Urinary bladder (tissue), 4 donors: ENCODE measurements around the gene PPP1R3A. TPM values are rescaled to one million over a fixed set of nuclear protein-coding genes. Genes with fewer than 3 reads are reported as not detected.

Experiments used
- DNase-seq: peaks from one replicate; pipeline ENCODE4 v3.0.0-alpha.2; 2015; ENCODE audit errors: extremely low spot score
- H3K27ac ChIP-seq: one replicate; pipeline ENCODE4 v1.5.1; 2013; ENCODE audit warnings: low read depth, mild to moderate bottlenecking, moderate library complexity
- H3K36me3 ChIP-seq: one replicate; pipeline ENCODE4 v1.6.1; 2013; ENCODE audit warnings: mild to moderate bottlenecking, moderate library complexity; ENCODE audit not compliant: insufficient read depth
- H3K4me1 ChIP-seq: one replicate; pipeline ENCODE4 v1.6.1; 2013; ENCODE audit warnings: mild to moderate bottlenecking, moderate library complexity; ENCODE audit not compliant: insufficient read depth
- H3K4me3 ChIP-seq: one replicate; pipeline ENCODE4 v1.5.1; 2013; ENCODE audit warnings: low read depth, low read length
- WGBS: extraction: QIAGEN DNeasy Blood & Tissue Kit; methylation state at CpG from one replicate; pipeline ENCODE4 v1.1.7; 2013; 5-methylcytosine and 5-hydroxymethylcytosine counted together
- polyA plus RNA-seq: library from polyadenylated mRNA; stranded (reverse); fragments of 200-250 nt; gene quantifications from one replicate; pipeline ENCODE4 v1.2.3, GENCODE V29; 2013
- total RNA-seq: library from RNA; depleted of rRNA; stranded (reverse); fragments of >200 nt; gene quantifications from one replicate; pipeline ENCODE4 v1.2.3, GENCODE V29; 2014
- donor health status: healthy with polysubstance abuse.
- donor health status: healthy.

The PPP1R3A gene
- total and polyA plus RNA-seq, 2 donors, result 4.4 TPM; not detected in 1

DNA sequence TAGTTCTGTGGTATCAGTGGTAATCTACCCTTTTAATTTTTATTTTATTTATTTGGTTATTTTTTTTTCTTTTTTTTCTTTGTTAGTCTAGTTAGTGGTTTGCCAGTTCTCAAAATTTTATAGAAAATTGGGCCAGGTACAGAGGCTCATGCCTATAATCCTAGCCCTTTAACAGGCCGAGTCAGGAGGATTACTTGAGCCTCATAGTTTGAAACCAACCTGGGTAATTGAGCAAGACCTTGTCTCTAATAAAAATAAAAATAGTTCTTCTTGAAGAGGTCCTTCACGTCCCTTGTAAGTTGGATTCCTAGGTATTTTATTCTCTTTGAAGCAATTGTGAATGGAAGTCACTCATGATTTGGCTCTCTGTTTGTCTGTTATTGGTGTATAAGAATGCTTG, 51.5 kb downstream of the PPP1R3A start:
- no peaks in the 10 kb centered on the region for H3K36me3 ChIP-seq
- no peaks in the 10 kb centered on the region for H3K4me1 ChIP-seq
- DNase-seq, result no peak
- 79% methylated on average over 2 of the region's 2 CpGs for WGBS
- no peak overlapping the region for H3K4me3 ChIP-seq
- H3K27ac ChIP-seq, result no peak overlapping the region

DNA sequence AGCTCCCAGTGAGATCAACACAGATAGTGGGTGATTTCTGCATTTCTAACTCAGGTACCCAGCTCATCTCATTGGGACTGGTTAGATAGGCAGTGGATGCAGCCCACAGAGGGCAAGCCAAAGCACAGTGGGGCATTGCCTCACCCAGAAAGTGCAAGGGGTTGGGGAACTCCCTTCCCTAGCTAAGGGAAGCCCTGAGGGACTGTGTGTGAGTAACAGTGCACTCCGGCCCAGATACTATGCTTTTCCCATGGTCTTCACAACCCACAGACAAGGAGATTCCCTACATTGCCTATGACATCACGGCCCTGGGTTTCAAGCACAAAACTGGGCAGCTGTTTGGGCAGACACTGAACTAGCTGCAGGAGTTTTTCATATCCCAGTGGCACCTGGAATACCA, 62.8 kb downstream of the PPP1R3A start:
- no peak for DNase-seq
- H3K27ac ChIP-seq, result no peak overlapping the region
- 91% methylated on average over 2 of the region's 2 CpGs for WGBS
- H3K4me1 ChIP-seq, result no peaks in the 10 kb centered on the region
- no peaks in the 10 kb centered on the region for H3K36me3 ChIP-seq
- H3K4me3 ChIP-seq, result no peak overlapping the region

DNA sequence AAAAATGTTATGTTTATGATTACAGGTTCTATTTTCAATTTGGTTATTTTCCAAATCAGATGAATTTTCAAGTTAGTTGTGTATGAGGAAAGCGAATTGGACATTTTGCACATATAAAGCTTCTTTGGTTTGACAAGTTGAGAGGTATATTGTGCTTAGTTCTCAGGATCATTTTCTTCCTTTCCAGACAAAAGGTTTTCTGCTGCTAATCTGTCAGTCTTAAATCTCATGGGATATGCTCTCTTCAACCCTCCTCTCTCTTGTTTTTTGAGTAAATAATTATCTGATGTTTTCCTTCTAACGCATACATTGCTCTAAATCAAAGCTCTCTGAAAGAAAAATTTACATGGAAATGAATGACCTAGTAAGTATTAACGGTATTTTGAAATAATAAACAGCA, 77.9 kb downstream of the PPP1R3A start:
- Histone ChIP-seq H3K4me1 (no peaks in the 10 kb centered on the region), H3K36me3 (no peaks in the 10 kb centered on the region), H3K4me3 (no peak overlapping the region), H3K27ac (no peak overlapping the region)
- 53% methylated on average over 3 of the region's 3 CpGs for WGBS
- DNase-seq, result no peak

DNA sequence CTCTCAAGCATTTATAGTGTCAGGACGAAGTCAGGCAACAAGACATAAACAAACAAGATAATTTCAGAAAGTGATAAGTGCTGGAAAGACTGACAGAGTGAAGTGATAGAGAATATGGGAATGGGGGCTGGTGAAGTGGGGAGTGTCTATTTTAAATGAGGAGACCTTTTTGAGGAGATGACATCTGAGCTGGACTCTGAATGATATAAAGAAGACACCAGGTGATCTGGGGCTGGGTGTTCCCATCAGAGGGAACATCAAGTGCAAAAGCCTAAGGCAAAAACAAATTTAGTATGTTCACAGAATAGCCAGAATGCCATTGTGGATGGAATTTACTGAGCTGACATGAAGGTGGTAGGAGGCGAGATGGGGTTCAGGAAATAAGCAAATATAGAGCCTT, 83.4 kb downstream of the PPP1R3A start:
- Histone ChIP-seq H3K4me1 (no peaks in the 10 kb centered on the region), H3K27ac (no peak overlapping the region), H3K4me3 (no peak overlapping the region), H3K36me3 (no peaks in the 10 kb centered on the region)
- DNase-seq, result no peak
- 81% methylated on average over 2 of the region's 2 CpGs for WGBS

DNA sequence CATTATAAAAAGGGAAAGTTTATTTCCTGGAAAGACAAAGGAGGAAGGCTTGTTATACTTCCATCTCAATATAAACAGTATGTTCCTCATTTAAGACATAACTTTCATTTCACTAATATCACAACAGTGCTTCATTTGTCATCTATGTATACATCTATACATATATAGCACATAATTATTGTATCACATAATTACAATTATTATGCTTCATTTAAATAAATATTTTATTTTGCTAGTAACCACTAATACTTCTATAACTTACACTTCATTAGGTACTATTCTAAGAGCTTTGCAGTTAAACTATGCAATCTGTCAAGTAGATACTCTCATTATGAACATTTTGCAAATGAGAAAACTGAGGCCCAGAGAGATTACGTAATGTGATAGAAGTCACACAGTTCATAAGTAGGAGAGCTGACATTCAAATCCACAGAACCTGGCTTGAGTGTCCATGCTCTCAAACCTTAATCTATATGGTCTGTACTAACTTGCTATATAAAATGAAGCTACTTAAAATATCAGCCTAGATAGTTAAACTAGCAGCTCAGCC, 86.5 kb downstream of the PPP1R3A start:
- H3K4me1 ChIP-seq, result no peaks in the 10 kb centered on the region
- no peak for DNase-seq
- no peak overlapping the region for H3K27ac ChIP-seq

DNA sequence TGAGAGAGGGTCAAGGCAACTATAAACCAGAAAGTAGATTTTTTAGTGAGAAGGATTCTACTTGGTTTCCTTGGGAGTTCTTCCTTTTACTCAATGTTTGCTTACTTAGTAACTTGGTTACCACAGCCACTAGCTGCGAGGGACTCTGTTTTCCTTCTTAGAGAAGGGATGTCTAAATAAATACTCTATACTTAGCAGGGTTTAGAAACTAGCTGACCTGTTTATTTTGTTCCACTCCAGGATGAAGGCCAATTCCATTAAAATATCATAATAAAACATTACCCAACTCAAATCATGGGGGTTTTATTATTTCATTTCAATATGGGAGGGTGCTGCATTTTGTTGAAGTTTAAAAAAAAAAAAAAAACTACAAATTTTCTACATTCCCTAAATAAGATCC, 87.3 kb downstream of the PPP1R3A start:
- no peak for DNase-seq
- no peak overlapping the region for H3K4me3 ChIP-seq
- no peak overlapping the region for H3K27ac ChIP-seq
- H3K4me1 ChIP-seq, result no peaks in the 10 kb centered on the region
- WGBS, result 9% methylated on average over 1 of the region's 1 CpG
- no peaks in the 10 kb centered on the region for H3K36me3 ChIP-seq

More for the DNA sequence above, 86.5 kb downstream of the PPP1R3A start:
- H3K4me3 ChIP-seq, result no peak overlapping the region
- 98% methylated on average over 1 of the region's 1 CpG for WGBS
- no peaks in the 10 kb centered on the region for H3K36me3 ChIP-seq

DNA sequence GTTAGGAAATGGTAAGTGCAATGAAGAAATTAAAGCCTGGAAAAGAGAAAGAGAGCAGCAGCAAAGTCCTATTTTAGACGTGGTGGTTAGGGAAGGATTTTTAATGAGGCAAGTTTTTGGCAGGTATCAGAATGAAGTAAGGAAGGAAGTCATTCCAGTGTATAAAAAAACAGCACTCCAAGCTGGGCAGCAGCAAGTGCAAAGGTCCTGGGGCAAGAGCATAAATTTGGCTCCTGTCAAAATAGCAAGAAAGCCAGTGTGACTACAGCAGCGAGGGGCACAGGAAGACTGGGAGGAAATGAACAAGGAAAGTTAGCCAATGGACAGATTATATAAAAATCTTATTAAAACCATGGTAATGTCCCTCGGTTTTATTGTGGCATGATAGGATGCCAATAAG, 90.2 kb downstream of the PPP1R3A start:
- DNase-seq, result no peak
- Histone ChIP-seq H3K4me3 (no peak overlapping the region), H3K4me1 (no peaks in the 10 kb centered on the region), H3K36me3 (no peaks in the 10 kb centered on the region), H3K27ac (no peak overlapping the region)
- 59% methylated on average over 3 of the region's 3 CpGs for WGBS
